C4-2B (cell line): ENCODE results near the gene SLC4A9.

ENCODE experiments used
- CTCF ChIP-seq: fragments of 450-650 bp; conservative IDR thresholded peaks from 2 replicates; pipeline ENCODE4 v1.5.1; 2017; ENCODE audit warnings: mild to moderate bottlenecking
- ZFX ChIP-seq: fragments of 450-650 bp; IDR thresholded peaks from 2 replicates; pipeline ENCODE4 v1.6.1; 2017

DNA sequence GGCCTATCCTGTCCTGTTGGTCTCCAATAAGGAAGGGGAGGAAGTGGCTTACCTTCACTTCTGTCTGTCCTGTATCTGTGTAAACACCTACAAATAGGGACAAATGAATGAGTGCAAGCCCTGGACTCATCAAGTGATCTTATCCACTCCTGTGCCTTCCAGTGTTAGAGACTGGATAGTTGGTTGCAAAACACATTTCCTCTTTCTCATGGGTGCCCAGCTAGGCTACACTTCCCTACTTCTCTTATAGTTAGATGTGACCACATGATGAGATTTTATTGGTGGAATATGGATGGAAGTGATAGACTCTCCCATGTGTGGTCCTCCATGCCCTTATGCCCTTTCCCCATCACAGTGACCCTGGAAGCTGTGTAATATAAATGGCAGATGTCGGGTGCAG lies 40.2 kb upstream of the SLC4A9 start:
- TF ChIP-seq CTCF (no peak), ZFX (no peak)
